Tibial artery (tissue), 4 donors: ENCODE data around the gene VTI1A.

Experiments
- DNase-seq, 2 donors: peaks; one replicate each; pipeline ENCODE4 v3.0.0-alpha.2; 2019
- H3K27ac ChIP-seq, 2 donors: fragments of 200-600 bp; sonication (generic) in 1 of 2; 1 replicate in 1 of 2; 2 replicates in 1 of 2; pipeline ENCODE4 v1.5.1; 2018 to 2019; ENCODE audit warnings: mild to moderate bottlenecking in 1 of 2
- H3K27me3 ChIP-seq, 2 donors: fragments of 200-600 bp; sonication (generic) in 1 of 2; one replicate each; pipeline versions ENCODE4 v1.5.1 to v1.6.0; 2016 to 2019
- H3K36me3 ChIP-seq, 3 donors: fragments of 200-600 bp; sonication (generic) in 2 of 3; one replicate each; pipeline ENCODE4 v1.5.1; 2016 to 2019; ENCODE audit warnings: mild to moderate bottlenecking in 2 of 3
- H3K4me1 ChIP-seq, 4 donors: fragments of 200-600 bp; sonication (generic) in 2 of 4; 1 replicate in 3 of 4; 2 replicates in 1 of 4; pipeline ENCODE4 v1.5.1; 2016 to 2019
- H3K4me3 ChIP-seq, 2 donors: fragments of 200-600 bp; sonication (generic) in 1 of 2; 1 replicate in 1 of 2; 2 replicates in 1 of 2; pipeline ENCODE4 v1.5.1; 2018 to 2019; ENCODE audit warnings: mild to moderate bottlenecking in 2 of 2
- H3K9me3 ChIP-seq, 3 donors: fragments of 200-600 bp; sonication (generic) in 1 of 3; one replicate each; pipeline ENCODE4 v1.5.1; 2016 to 2019
- intact Hi-C: fragments of 100-400 bp; cut with DNase I; formaldehyde crosslinking; loops from one replicate; pipeline ENCODE4 v1.15.0; 2023; ENCODE audit warnings: low total_unique reads
- TF ChIP-seq, protein P1 (sequence below), 2 experiments: fragments of 200-600 bp in 1 of 2; fragments of 450-650 bp in 1 of 2; IDR thresholded peaks; one replicate each; pipeline ENCODE4 v1.5.1; 2017 to 2019; ENCODE audit warnings: antibody characterized with exemption in 2 of 2, mild to moderate bottlenecking in 1 of 2, moderate library complexity in 1 of 2

Gene VTI1A

DNA sequence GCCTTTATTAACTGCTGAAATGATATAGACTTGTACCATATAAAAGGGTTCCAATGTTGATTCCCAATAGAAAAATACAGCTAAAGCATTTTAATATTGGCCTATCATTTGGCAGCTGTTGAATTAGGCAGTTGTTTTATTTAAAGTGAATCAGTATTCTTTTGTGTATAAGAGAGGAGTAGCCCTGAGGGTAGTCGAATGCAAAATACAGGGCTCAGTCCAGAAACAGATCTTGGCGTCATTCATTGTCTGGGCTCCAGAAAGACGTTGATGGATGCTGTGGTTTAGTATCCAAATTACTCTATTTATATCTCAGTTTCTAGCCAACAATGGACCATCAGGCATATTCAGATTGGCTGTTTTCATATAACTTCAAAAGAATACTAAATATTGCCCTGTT is 193.6 kb downstream of the VTI1A start:
- Histone ChIP-seq H3K9me3 (no peaks in the 10 kb centered on the region), H3K4me3 (no peak overlapping the region), H3K4me1 (no peaks in the 10 kb centered on the region), H3K36me3 (no peaks in the 10 kb centered on the region), H3K27me3 (no peaks in the 10 kb centered on the region), H3K27ac (no peak overlapping the region)
- TF ChIP-seq, protein P1, sequence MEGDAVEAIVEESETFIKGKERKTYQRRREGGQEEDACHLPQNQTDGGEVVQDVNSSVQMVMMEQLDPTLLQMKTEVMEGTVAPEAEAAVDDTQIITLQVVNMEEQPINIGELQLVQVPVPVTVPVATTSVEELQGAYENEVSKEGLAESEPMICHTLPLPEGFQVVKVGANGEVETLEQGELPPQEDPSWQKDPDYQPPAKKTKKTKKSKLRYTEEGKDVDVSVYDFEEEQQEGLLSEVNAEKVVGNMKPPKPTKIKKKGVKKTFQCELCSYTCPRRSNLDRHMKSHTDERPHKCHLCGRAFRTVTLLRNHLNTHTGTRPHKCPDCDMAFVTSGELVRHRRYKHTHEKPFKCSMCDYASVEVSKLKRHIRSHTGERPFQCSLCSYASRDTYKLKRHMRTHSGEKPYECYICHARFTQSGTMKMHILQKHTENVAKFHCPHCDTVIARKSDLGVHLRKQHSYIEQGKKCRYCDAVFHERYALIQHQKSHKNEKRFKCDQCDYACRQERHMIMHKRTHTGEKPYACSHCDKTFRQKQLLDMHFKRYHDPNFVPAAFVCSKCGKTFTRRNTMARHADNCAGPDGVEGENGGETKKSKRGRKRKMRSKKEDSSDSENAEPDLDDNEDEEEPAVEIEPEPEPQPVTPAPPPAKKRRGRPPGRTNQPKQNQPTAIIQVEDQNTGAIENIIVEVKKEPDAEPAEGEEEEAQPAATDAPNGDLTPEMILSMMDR (IDR thresholded peaks at IDR 0.05): no peak
- intact Hi-C loops: no loop called here
- DNase-seq: no peak

DNA sequence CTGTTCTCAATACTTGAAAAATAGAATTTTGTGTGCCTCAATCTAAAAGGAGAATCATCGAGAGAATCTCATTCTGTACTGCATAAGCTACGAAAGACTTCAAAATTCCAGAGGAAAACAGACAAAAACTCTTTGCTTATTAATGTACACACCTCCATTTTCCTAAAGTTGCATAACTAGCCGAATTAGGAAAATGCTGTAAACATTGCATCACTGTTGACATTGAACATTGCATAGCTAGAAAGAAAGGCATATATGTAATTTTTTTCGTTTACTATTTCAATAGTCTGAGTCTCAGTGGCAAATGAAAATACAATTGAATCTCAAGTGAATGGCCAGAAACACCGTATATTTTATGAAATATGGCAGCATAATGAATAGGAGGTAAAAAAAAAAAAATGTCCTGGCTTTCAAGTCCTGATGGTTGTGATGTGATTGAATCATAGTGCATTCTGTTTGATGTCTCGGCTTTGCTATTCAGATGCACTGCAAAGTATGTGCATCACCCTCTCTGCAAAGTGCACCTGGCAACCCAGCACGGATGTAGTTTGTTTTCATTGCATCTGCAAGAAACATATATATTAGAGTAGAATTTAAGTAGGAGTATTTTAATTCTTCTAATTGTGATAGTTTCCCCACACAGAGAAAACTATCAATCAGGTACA is 196.7 kb downstream of the VTI1A start:
- H3K36me3 ChIP-seq: no peaks in the 10 kb centered on the region
- TF ChIP-seq, protein P1 (IDR thresholded peaks at IDR 0.05): no peak
- H3K4me1 ChIP-seq: no peaks in the 10 kb centered on the region
- intact Hi-C loops: no loop called here
- no peak overlapping the region for H3K27ac ChIP-seq
- DNase-seq: no peak
- no peak overlapping the region for H3K4me3 ChIP-seq
- H3K9me3 ChIP-seq: no peaks in the 10 kb centered on the region
- no peaks in the 10 kb centered on the region for H3K27me3 ChIP-seq

DNA sequence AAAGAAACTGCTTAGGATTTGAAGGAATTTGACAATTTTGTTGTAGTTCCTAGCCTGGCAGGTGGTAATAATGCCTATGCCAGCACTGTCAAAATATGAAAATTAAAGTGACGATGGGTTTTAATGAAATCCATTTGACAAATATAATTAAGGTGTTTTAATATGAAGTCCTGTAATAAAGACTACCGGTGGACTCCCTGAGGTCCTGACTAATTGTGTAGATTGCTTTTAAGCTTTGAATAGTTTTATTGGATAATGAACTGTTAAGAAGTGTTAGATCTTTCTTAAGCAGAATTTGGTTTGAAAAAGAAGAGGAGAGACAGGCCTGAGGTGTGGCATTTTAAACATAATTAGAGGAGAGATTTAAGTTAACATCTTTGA is 197.2 kb downstream of the VTI1A start:
- no peak overlapping the region for H3K4me3 ChIP-seq
- intact Hi-C loops: no loop called here
- H3K9me3 ChIP-seq: no peaks in the 10 kb centered on the region
- no peak for DNase-seq
- H3K27me3 ChIP-seq: no peaks in the 10 kb centered on the region
- no peak overlapping the region for H3K27ac ChIP-seq
- TF ChIP-seq, protein P1 (IDR thresholded peaks at IDR 0.05): no peak
- no peaks in the 10 kb centered on the region for H3K36me3 ChIP-seq
- no peaks in the 10 kb centered on the region for H3K4me1 ChIP-seq

DNA sequence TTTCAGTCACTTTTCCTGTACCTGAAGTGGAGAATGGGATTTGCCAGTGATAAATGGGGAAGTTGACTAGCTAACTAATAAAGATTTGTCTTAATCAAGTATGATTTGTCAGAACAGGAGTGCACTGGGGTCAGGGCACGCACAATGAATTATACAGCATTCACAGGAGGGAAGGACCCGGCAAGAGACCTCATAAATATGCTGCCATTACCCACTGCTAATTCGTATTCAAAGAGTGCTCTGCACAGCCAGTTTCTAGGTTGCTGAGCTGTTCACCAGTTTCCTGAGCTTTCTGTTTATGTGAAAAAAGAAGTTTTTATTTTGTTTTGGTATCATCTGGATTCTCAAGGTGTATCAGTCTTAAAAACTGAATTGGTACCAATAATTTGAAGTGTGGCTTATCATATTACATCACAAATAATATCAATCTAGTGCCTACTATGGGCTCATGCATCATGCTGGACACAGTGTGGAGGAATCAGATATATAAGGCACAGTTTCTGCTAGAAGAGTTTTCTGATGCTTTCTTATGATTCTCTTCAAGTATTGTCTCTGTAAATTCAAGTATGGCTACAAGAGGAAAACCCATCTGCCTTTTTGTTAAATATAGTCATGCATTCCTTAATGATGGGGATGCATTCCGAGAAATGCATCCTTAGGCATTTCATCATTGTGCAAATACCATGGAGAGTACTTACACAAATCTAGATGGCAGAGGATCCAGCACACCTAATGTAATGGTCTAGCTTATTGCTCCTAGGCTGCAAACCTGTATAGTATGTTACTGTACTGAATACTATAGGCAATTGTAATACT is 202.2 kb downstream of the VTI1A start:
- DNase-seq: no peak
- Histone ChIP-seq H3K27me3 (no peaks in the 10 kb centered on the region), H3K9me3 (no peaks in the 10 kb centered on the region), H3K4me1 (no peaks in the 10 kb centered on the region), H3K4me3 (no peak overlapping the region), H3K36me3 (no peaks in the 10 kb centered on the region), H3K27ac (no peak overlapping the region)
- intact Hi-C loops: no loop called here
- TF ChIP-seq, protein P1 (IDR thresholded peaks at IDR 0.05): no peak

DNA sequence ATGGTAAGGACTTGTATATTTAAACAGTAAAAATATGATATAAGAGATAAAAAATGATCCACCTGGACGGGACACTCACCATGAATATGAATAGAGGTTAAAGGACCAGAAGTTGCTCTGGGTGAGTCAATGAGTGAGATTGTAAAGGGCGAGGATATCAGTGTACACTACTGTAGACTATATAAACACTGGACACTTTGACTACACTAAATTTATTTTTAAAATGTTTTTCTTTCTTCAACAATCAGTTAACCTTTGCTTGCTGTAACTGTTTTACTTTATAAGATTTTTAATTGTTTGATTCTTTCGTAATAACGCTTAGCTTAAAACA is 202.8 kb downstream of the VTI1A start:
- H3K27me3 ChIP-seq: no peaks in the 10 kb centered on the region
- intact Hi-C loops: no loop called here
- TF ChIP-seq, protein P1 (IDR thresholded peaks at IDR 0.05): no peak
- H3K27ac ChIP-seq: no peak overlapping the region
- no peaks in the 10 kb centered on the region for H3K9me3 ChIP-seq
- H3K4me1 ChIP-seq: no peaks in the 10 kb centered on the region
- no peaks in the 10 kb centered on the region for H3K36me3 ChIP-seq
- no peak overlapping the region for H3K4me3 ChIP-seq
- no peak for DNase-seq
